Memory B cell (primary cell): ENCODE results near the gene B4GALNT1.
A peak's percentile ranks its signal among the peaks of the same experiment; 100 is the strongest.

Source experiments
- ATAC-seq: fragments of 150-1000 bp; cut with Tn5 transposase; 2 replicates; pipeline ENCODE4 v1.10.0; 2021; ENCODE audit warnings: low read depth, mild to moderate bottlenecking, moderate library complexity
- DNase-seq, 2 donors: peaks; one replicate each; pipeline ENCODE4 v3.0.0; 2022; ENCODE audit warnings: low spot score in 2 of 2
- H3K27ac Mint-ChIP-seq: one replicate; pipeline ENCODE4 v1.8.0; 2022; ENCODE audit warnings: mild to moderate bottlenecking, moderate library complexity, mixed read lengths
- H3K27me3 Mint-ChIP-seq: one replicate; pipeline ENCODE4 v1.8.0; 2022; ENCODE audit warnings: mixed read lengths
- H3K36me3 Mint-ChIP-seq: one replicate; pipeline ENCODE4 v1.8.0; 2022; ENCODE audit warnings: mild to moderate bottlenecking, mixed read lengths
- H3K4me1 Mint-ChIP-seq: one replicate; pipeline ENCODE4 v1.8.0; 2022; ENCODE audit warnings: mixed read lengths
- H3K4me3 Mint-ChIP-seq: one replicate; pipeline ENCODE4 v1.8.0; 2022; ENCODE audit warnings: mild to moderate bottlenecking, moderate library complexity, mixed read lengths
- H3K9me3 Mint-ChIP-seq: one replicate; pipeline ENCODE4 v1.8.0; 2022; ENCODE audit warnings: mixed read lengths

The B4GALNT1 gene

DNA sequence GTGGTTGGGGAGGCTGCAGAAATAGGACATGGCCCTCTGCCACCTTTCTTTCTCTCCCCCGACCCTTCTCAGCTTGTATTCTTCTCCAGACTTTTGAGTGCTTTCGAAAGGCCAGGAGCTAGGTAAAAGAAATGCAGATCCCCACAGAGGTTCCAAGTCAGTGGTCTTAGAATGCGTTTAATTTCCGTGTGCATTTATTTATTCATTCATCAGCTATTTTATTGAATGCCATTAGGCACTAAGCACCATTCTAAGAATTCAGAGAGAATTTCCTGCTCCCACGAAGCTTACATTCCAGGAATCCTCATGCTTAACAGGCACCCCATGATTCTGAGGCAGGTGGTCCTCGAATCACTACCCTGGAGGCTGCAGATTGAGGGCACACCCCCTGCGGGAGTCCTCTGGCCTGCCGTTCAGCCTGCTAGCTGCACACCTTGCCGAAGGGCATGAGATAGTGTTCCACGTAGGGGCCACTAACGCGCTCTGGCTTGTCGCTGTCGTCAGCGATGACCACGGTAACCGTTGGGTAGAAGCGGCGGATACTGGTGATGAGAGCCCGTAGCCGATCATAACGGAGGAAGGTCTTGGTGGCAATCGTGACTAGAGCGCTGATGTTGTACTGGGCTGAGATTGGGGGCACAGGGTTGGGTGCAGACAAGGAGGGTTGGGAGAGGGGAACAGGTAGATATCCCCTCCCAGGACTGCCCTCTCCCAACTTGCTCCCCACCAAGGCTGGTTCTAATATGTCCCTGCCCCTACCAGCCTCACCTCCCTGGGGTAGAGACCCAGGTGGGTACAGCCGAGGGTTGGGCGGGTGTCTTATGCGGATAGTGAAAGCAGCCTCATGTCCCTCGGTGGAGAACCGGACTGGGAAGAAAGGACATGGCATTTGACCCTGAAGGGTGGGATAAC lies 4.5 kb downstream of the B4GALNT1 start:
- H3K36me3 Mint-ChIP-seq = no peaks in the 10 kb centered on the region
- DNase-seq = no peak
- H3K27me3 Mint-ChIP-seq = peaks cover 55% of the 10 kb centered on the region
- H3K27ac Mint-ChIP-seq = no peak overlapping the region
- peak overlapping the region; percentile 27 for H3K4me3 Mint-ChIP-seq
- no peak for ATAC-seq
- H3K9me3 Mint-ChIP-seq = no peaks in the 10 kb centered on the region
- peaks cover 15% of the 10 kb centered on the region for H3K4me1 Mint-ChIP-seq

GRCh38 chr12:57627501-57628279 lies 5.3 kb downstream of the B4GALNT1 start:
- Mint-ChIP-seq H3K36me3 (no peaks in the 10 kb centered on the region), H3K4me1 (peaks cover 13% of the 10 kb centered on the region), H3K27me3 (peaks cover 59% of the 10 kb centered on the region), H3K27ac (no peak overlapping the region), H3K4me3 (peak overlapping the region; percentile 27), H3K9me3 (no peaks in the 10 kb centered on the region)
- ATAC-seq = peak; percentile 51
- DNase-seq = peak in 1 of 2 donors; percentile 18

- H3K9me3 Mint-ChIP-seq = no peaks in the 10 kb centered on the region
- ATAC-seq = no peak
- H3K4me1 Mint-ChIP-seq = peaks cover 13% of the 10 kb centered on the region
- H3K36me3 Mint-ChIP-seq = no peaks in the 10 kb centered on the region
- DNase-seq = no peak
- H3K27me3 Mint-ChIP-seq = peaks cover 63% of the 10 kb centered on the region
- peak overlapping the region; percentile 47 for H3K4me3 Mint-ChIP-seq
- no peak overlapping the region for H3K27ac Mint-ChIP-seq
These were observed 6.0 kb downstream of the B4GALNT1 start for GRCh38 chr12:57626921-57627445.

- Mint-ChIP-seq H3K4me3 (no peak overlapping the region), H3K36me3 (no peaks in the 10 kb centered on the region), H3K4me1 (peaks cover 19% of the 10 kb centered on the region), H3K9me3 (no peaks in the 10 kb centered on the region), H3K27ac (no peak overlapping the region), H3K27me3 (peaks cover 61% of the 10 kb centered on the region)
- ATAC-seq = no peak
- DNase-seq = no peak
These were observed 6.7 kb downstream of the B4GALNT1 start for GRCh38 chr12:57626111-57626920.

DNA sequence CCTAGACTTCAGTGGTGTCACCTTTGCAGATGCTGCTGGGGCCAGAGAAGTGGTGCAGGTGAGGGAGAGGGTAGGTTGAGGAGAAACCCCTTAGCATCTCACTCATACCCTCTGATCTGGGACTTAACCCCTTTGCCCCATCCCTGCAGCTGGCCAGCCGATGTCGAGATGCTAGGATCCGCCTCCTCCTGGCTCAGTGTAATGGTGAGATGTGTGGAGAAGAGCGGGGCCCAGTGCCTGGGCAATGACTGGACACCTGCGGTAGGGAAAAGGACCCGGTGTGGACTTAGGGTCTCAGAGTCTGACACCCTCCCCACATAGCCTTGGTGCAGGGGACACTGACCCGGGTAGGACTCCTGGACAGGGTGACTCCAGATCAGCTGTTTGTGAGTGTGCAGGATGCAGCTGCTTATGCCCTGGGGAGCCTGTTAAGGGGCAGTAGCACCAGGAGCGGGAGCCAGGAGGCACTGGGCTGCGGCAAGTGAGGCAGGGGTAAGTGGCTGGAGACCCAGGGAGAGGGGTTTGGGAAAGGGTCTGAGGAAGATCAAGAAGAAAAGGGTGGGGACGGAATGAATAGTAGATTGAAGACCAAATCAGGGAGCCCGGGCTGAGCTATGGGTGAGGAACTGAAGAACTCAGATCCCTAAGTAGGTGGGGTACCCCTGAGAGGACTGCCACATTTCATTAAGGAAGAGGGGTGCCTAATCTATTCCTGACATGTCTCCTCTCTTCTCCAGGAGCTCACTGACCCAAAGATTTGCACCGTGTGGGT lies 7.6 kb downstream of the B4GALNT1 start:
- Mint-ChIP-seq H3K9me3 (no peaks in the 10 kb centered on the region), H3K27ac (no peak overlapping the region), H3K4me3 (no peak overlapping the region), H3K36me3 (no peaks in the 10 kb centered on the region), H3K27me3 (peaks cover 63% of the 10 kb centered on the region), H3K4me1 (peaks cover 28% of the 10 kb centered on the region)
- ATAC-seq = no peak
- DNase-seq = no peak

- Mint-ChIP-seq H3K4me1 (peaks cover 31% of the 10 kb centered on the region), H3K27ac (no peak overlapping the region), H3K9me3 (no peaks in the 10 kb centered on the region), H3K36me3 (no peaks in the 10 kb centered on the region), H3K27me3 (peaks cover 63% of the 10 kb centered on the region), H3K4me3 (no peak overlapping the region)
- DNase-seq = no peak
- no peak for ATAC-seq
These were observed 8.4 kb downstream of the B4GALNT1 start for GRCh38 chr12:57624441-57625220.

- DNase-seq (no peak), ATAC-seq (no peak)
- Mint-ChIP-seq H3K27me3 (peaks cover 62% of the 10 kb centered on the region), H3K27ac (no peak overlapping the region), H3K9me3 (no peaks in the 10 kb centered on the region), H3K4me3 (no peak overlapping the region), H3K4me1 (peaks cover 36% of the 10 kb centered on the region), H3K36me3 (no peaks in the 10 kb centered on the region)
These were observed 9.1 kb downstream of the B4GALNT1 start for GRCh38 chr12:57623811-57624390.

DNA sequence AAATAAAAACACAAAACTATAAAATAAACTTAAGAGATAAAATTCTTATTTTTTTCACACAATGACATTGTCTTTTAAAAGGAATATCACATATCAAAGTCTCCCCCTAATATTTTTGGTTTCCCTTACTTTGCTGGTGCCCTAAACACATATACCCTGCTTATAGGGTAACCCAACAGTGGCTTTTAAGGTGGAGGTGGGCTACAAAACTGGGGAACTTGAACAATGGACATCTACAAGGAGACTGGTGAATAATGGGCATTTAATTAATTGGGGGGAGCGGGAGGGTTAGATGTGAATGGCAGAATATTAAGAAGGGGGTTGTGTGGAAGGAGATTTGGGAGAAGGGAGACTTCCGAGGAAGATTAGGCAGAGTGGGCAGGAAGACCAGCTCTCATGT lies 9.6 kb downstream of the B4GALNT1 start:
- H3K27me3 Mint-ChIP-seq = peaks cover 59% of the 10 kb centered on the region
- H3K9me3 Mint-ChIP-seq = no peaks in the 10 kb centered on the region
- no peak for ATAC-seq
- no peak for DNase-seq
- H3K4me3 Mint-ChIP-seq = no peak overlapping the region
- H3K4me1 Mint-ChIP-seq = peaks cover 37% of the 10 kb centered on the region
- H3K36me3 Mint-ChIP-seq = no peaks in the 10 kb centered on the region
- no peak overlapping the region for H3K27ac Mint-ChIP-seq

GRCh38 chr12:57622293-57623245 lies 10.4 kb downstream of the B4GALNT1 start:
- Mint-ChIP-seq H3K27me3 (peaks cover 59% of the 10 kb centered on the region), H3K4me1 (peaks cover 37% of the 10 kb centered on the region), H3K4me3 (peak overlapping the region; percentile 70), H3K36me3 (no peaks in the 10 kb centered on the region), H3K9me3 (no peaks in the 10 kb centered on the region), H3K27ac (no peak overlapping the region)
- DNase-seq (no peak), ATAC-seq (no peak)

GRCh38 chr12:57621497-57622292 lies 11.3 kb downstream of the B4GALNT1 start:
- H3K9me3 Mint-ChIP-seq = no peaks in the 10 kb centered on the region
- peak in 1 of 2 donors; percentile 70 for DNase-seq

More at GRCh38 chr12:57621497-57622292, 11.3 kb downstream of the B4GALNT1 start:
- peaks cover 55% of the 10 kb centered on the region for H3K27me3 Mint-ChIP-seq
- H3K36me3 Mint-ChIP-seq = no peaks in the 10 kb centered on the region
- H3K27ac Mint-ChIP-seq = no peak overlapping the region
- peak; percentile 73 for ATAC-seq
- peak overlapping the region; percentile 70 for H3K4me3 Mint-ChIP-seq
- peaks cover 32% of the 10 kb centered on the region for H3K4me1 Mint-ChIP-seq
